Nephron (organoid): ENCODE data around the gene NPW.

Experiments used
- H3K27ac Mint-ChIP-seq, 3 experiments: 2 replicates each; pipeline ENCODE4 v1.8.0; 2020; ENCODE audit warnings: mixed read lengths in 3 of 3, mild to moderate bottlenecking in 2 of 3, moderate library complexity in 1 of 3
- H3K27me3 Mint-ChIP-seq: 2 replicates; pipeline ENCODE4 v1.8.0; 2021; ENCODE audit warnings: low read depth, mild to moderate bottlenecking, moderate library complexity, mixed read lengths
- H3K36me3 Mint-ChIP-seq: 2 replicates; pipeline ENCODE4 v1.8.0; 2020; ENCODE audit warnings: low read depth, mixed read lengths
- H3K4me1 Mint-ChIP-seq: 2 replicates; pipeline ENCODE4 v1.8.0; 2020; ENCODE audit warnings: mixed read lengths
- H3K4me3 Mint-ChIP-seq, 3 experiments: 2 replicates each; pipeline ENCODE4 v1.8.0; 2020; ENCODE audit warnings: mild to moderate bottlenecking in 3 of 3, mixed read lengths in 3 of 3, moderate library complexity in 2 of 3
- H3K9me3 Mint-ChIP-seq: 2 replicates; pipeline ENCODE4 v1.8.0; 2020; ENCODE audit warnings: mixed read lengths
- CTCF ChIP-seq, 3 experiments: fragments of 200-600 bp; sonication (generic); IDR thresholded peaks; one replicate each; pipeline ENCODE4 v1.5.0; 2021; ENCODE audit warnings: antibody characterized with exemption in 3 of 3; ENCODE audit not compliant: unreplicated experiment in 3 of 3

NPW gene

GRCh38 chr16:2022723-2023091, 3.1 kb downstream of the NPW start:
- H3K36me3 Mint-ChIP-seq = no peaks in the 10 kb centered on the region
- H3K27ac Mint-ChIP-seq = peak overlapping the region; percentile 91 to 97 (median 91)
- H3K4me3 Mint-ChIP-seq = peak overlapping the region; percentile 80 to 85 (median 80)
- no peaks in the 10 kb centered on the region for H3K9me3 Mint-ChIP-seq
- H3K27me3 Mint-ChIP-seq = peaks cover 30% of the 10 kb centered on the region
- TF ChIP-seq CTCF (IDR thresholded peaks at IDR 0.05; ENCODE audit: unreplicated experiment in 3 of 3) = no peak
- H3K4me1 Mint-ChIP-seq = peaks cover 22% of the 10 kb centered on the region

- peaks cover 24% of the 10 kb centered on the region for H3K4me1 Mint-ChIP-seq
- peak overlapping the region; percentile 91 to 97 (median 91) for H3K27ac Mint-ChIP-seq
- H3K36me3 Mint-ChIP-seq = no peaks in the 10 kb centered on the region
- peaks cover 26% of the 10 kb centered on the region for H3K27me3 Mint-ChIP-seq
- peak overlapping the region; percentile 80 to 85 (median 80) for H3K4me3 Mint-ChIP-seq
- TF ChIP-seq CTCF (IDR thresholded peaks at IDR 0.05; ENCODE audit: unreplicated experiment in 3 of 3) = peak; percentile 95 to 98 (median 98)
- no peaks in the 10 kb centered on the region for H3K9me3 Mint-ChIP-seq
Measured at GRCh38 chr16:2023092-2024031, 3.8 kb downstream of the NPW start.

GRCh38 chr16:2024032-2024420, 4.4 kb downstream of the NPW start:
- Mint-ChIP-seq H3K36me3 (peaks cover 3% of the 10 kb centered on the region), H3K9me3 (no peaks in the 10 kb centered on the region), H3K4me3 (peak overlapping the region; percentile 65 to 77 (median 73)), H3K27ac (peak overlapping the region; percentile 90 to 97 (median 95)), H3K4me1 (peaks cover 24% of the 10 kb centered on the region), H3K27me3 (peaks cover 22% of the 10 kb centered on the region)
- no peak for TF ChIP-seq CTCF (IDR thresholded peaks at IDR 0.05; ENCODE audit: unreplicated experiment in 3 of 3)

- Mint-ChIP-seq H3K4me3 (peak overlapping the region; percentile 79 to 85 (median 82)), H3K9me3 (no peaks in the 10 kb centered on the region), H3K27ac (no peak overlapping the region), H3K27me3 (peaks cover 19% of the 10 kb centered on the region), H3K4me1 (peaks cover 29% of the 10 kb centered on the region), H3K36me3 (peaks cover 4% of the 10 kb centered on the region)
- TF ChIP-seq CTCF (IDR thresholded peaks at IDR 0.05; ENCODE audit: unreplicated experiment in 3 of 3) = no peak
Measured at GRCh38 chr16:2025251-2025650, 5.7 kb downstream of the NPW start.

GRCh38 chr16:2025878-2026460, 6.4 kb downstream of the NPW start:
- peak overlapping the region; percentile 73 to 88 (median 74) for H3K27ac Mint-ChIP-seq
- H3K9me3 Mint-ChIP-seq = no peaks in the 10 kb centered on the region
- H3K4me1 Mint-ChIP-seq = peaks cover 29% of the 10 kb centered on the region
- TF ChIP-seq CTCF (IDR thresholded peaks at IDR 0.05; ENCODE audit: unreplicated experiment in 3 of 3) = no peak
- peaks cover 4% of the 10 kb centered on the region for H3K36me3 Mint-ChIP-seq
- H3K27me3 Mint-ChIP-seq = peaks cover 15% of the 10 kb centered on the region
- peak overlapping the region; percentile 79 to 85 (median 82) for H3K4me3 Mint-ChIP-seq
